Calu3 (cell line): ENCODE data around the gene MAP3K15. TPM values are rescaled to one million over a fixed set of nuclear protein-coding genes. Genes with fewer than 3 reads are reported as not detected.

Source experiments
- BruUV-seq: library from RNA; stranded (reverse); fragments of 400-500 nt; replicated peaks from 2 replicates; lab custom pipeline; 2021; lab: Mats Ljungman, UMichigan
- CTCF ChIA-PET: fragments of 300-600 bp; sonication (Branson Sonifier 250); formaldehyde crosslinking; loops from one replicate; lab custom pipeline; 2022; ENCODE audit warnings: antibody characterized with exemption; lab: Charles Lee
- DNase-seq: peaks from one replicate; pipeline ENCODE4 v3.0.0; 2022
- H3K27ac Mint-ChIP-seq: one replicate; pipeline ENCODE4 v1.8.0; 2022; ENCODE audit warnings: mixed read lengths; ENCODE audit not compliant: unreplicated experiment
- H3K27me3 Mint-ChIP-seq: one replicate; pipeline ENCODE4 v1.8.0; 2022; ENCODE audit warnings: mixed read lengths; ENCODE audit not compliant: unreplicated experiment
- H3K36me3 Mint-ChIP-seq: one replicate; pipeline ENCODE4 v1.8.0; 2022; ENCODE audit warnings: mild to moderate bottlenecking, moderate library complexity, mixed read lengths; ENCODE audit not compliant: insufficient read depth, unreplicated experiment
- H3K4me1 Mint-ChIP-seq: one replicate; pipeline ENCODE4 v1.8.0; 2022; ENCODE audit warnings: mild to moderate bottlenecking, low read depth, mixed read lengths; ENCODE audit not compliant: unreplicated experiment
- H3K4me3 Mint-ChIP-seq: one replicate; pipeline ENCODE4 v1.8.0; 2022; ENCODE audit warnings: mild to moderate bottlenecking, low read depth, moderate library complexity, mixed read lengths; ENCODE audit not compliant: unreplicated experiment
- H3K9me3 Mint-ChIP-seq: one replicate; pipeline ENCODE4 v1.8.0; 2022; ENCODE audit warnings: low read depth, mixed read lengths; ENCODE audit not compliant: unreplicated experiment
- intact Hi-C: fragments of 100-400 bp; cut with micrococcal nuclease; formaldehyde crosslinking; loops from one replicate; pipeline ENCODE4 v1.10.0; 2022; ENCODE audit not compliant: unreplicated experiment
- total RNA-seq: library from RNA; stranded (reverse); gene quantifications from 2 replicates; pipeline ENCODE4 v1.2.3, GENCODE V29; 2022
- TF ChIP-seq, protein P1 (sequence below): fragments of 200-600 bp; IDR thresholded peaks from one replicate; pipeline ENCODE4 v1.8.0; 2022; ENCODE audit warnings: antibody characterized with exemption; ENCODE audit not compliant: unreplicated experiment

Gene MAP3K15
- total RNA-seq, 1 experiment from 2014 or later: 4.8 TPM

DNA sequence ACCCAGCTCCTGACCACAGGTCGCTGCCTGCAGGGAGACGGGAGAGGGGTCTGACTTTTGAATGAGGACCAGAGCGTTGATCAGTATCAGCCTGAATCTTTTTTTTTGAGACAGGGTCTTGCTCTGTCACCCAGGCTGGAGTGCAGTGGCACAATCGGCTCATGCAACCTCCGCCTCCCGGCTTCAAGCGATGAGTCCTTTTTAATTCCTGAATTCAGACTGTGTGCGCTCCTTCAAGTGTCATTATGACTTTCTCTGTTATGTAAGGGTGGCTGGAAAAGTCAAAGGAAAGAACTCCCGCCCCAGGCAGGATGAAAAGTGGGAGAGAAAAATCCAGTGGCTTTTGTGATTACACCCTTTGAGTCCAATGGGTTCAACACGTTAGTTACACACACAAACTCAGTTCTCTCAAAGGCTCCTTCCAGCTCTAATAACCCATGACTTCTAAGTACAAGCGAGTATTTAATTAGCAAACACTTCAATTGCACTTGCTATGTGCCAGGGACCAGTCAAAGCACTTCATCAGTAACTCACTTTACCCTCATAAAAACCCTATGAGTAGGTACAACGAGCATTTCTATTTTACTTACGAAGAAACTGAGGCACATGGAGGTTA lies 127.1 kb downstream of the MAP3K15 start:
- Mint-ChIP-seq H3K27me3 (no peaks in the 10 kb centered on the region), H3K4me3 (no peak overlapping the region), H3K9me3 (no peaks in the 10 kb centered on the region), H3K36me3 (no peaks in the 10 kb centered on the region), H3K27ac (no peak overlapping the region), H3K4me1 (no peaks in the 10 kb centered on the region)
- no TSS peak for BruUV-seq
- no peak for DNase-seq
- TF ChIP-seq, protein P1, sequence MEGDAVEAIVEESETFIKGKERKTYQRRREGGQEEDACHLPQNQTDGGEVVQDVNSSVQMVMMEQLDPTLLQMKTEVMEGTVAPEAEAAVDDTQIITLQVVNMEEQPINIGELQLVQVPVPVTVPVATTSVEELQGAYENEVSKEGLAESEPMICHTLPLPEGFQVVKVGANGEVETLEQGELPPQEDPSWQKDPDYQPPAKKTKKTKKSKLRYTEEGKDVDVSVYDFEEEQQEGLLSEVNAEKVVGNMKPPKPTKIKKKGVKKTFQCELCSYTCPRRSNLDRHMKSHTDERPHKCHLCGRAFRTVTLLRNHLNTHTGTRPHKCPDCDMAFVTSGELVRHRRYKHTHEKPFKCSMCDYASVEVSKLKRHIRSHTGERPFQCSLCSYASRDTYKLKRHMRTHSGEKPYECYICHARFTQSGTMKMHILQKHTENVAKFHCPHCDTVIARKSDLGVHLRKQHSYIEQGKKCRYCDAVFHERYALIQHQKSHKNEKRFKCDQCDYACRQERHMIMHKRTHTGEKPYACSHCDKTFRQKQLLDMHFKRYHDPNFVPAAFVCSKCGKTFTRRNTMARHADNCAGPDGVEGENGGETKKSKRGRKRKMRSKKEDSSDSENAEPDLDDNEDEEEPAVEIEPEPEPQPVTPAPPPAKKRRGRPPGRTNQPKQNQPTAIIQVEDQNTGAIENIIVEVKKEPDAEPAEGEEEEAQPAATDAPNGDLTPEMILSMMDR: no peak
- intact Hi-C loops: no loop called here
- CTCF ChIA-PET: no interaction called here

- no peaks in the 10 kb centered on the region for H3K27me3 Mint-ChIP-seq
- no peak overlapping the region for H3K4me3 Mint-ChIP-seq
- TF ChIP-seq, protein P1: no peak
- H3K4me1 Mint-ChIP-seq: no peaks in the 10 kb centered on the region
- intact Hi-C loops: no loop called here
- DNase-seq: no peak
- no peaks in the 10 kb centered on the region for H3K9me3 Mint-ChIP-seq
- no TSS peak for BruUV-seq
- CTCF ChIA-PET: no interaction called here
- H3K36me3 Mint-ChIP-seq: no peaks in the 10 kb centered on the region
- no peak overlapping the region for H3K27ac Mint-ChIP-seq
Observed at GRCh38 chrX:19386679-19387078, 128.6 kb downstream of the MAP3K15 start.

GRCh38 chrX:19382555-19383145 lies 132.7 kb downstream of the MAP3K15 start:
- CTCF ChIA-PET: interaction anchor here (0.6 to 1.7 kb wide), 5 partner anchors 10 to 238 kb away, joined by 3 to 10 read pairs (median 8); partner anchors contain the start of gene MAP3K15
- Mint-ChIP-seq H3K4me1 (no peaks in the 10 kb centered on the region), H3K4me3 (no peak overlapping the region), H3K36me3 (no peaks in the 10 kb centered on the region), H3K27me3 (no peaks in the 10 kb centered on the region), H3K27ac (no peak overlapping the region), H3K9me3 (no peaks in the 10 kb centered on the region)
- intact Hi-C loops: loop anchor here (5.0 kb wide), 1 partner anchor 135 kb away; the partner anchor contains the start of gene MAP3K15
- peak; percentile 75 for DNase-seq
- BruUV-seq: no TSS peak
- TF ChIP-seq, protein P1: peak; percentile 53

DNA sequence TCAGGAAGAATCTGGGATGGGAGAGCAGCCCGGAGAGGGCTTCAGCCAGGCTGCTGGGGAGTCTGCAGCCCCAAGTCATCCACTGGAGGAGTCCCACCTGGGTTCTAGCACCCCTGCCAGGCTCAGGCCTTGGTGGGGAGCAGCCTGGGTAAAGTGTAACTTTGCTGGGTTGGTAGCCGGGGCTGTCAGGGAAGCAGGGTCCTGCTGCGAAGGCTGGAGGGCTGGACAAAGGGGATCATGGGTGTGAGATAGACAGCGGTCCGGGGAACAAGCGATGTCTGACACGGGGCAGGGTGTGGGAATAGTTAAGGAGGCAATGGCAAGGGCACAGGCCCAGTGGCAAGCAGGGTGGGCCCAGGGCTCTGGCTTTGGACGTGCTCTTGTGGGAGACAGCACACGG lies 134.0 kb downstream of the MAP3K15 start:
- Mint-ChIP-seq H3K36me3 (no peaks in the 10 kb centered on the region), H3K27ac (no peak overlapping the region), H3K27me3 (no peaks in the 10 kb centered on the region), H3K4me1 (no peaks in the 10 kb centered on the region), H3K4me3 (no peak overlapping the region), H3K9me3 (no peaks in the 10 kb centered on the region)
- DNase-seq: no peak
- no TSS peak for BruUV-seq
- intact Hi-C loops: loop anchor here (5.0 kb wide), 1 partner anchor 136 kb away; the partner anchor contains the start of gene MAP3K15
- CTCF ChIA-PET: interaction anchor here (0.7 kb wide), 1 partner anchor 153 kb away, joined by 3 read pairs; no protein-coding TSS in a partner anchor
- TF ChIP-seq, protein P1: no peak
